Fibroblast of peridontal ligament (primary cell): ENCODE results near the gene ADAM12.

Experiments
- DNase-seq: peaks from one replicate; pipeline ENCODE4 v3.0.0-alpha.2; 2010; ENCODE audit errors: extremely low read depth

The ADAM12 gene

GRCh38 chr10:126214021-126214420 lies 174.3 kb downstream of the ADAM12 start:
- DNase-seq, result no peak

GRCh38 chr10:126212738-126213137 lies 175.5 kb downstream of the ADAM12 start:
- no peak for DNase-seq

- DNase-seq, result no peak
Measured at GRCh38 chr10:126210051-126210651, 178.1 kb downstream of the ADAM12 start.

- peak; percentile 43 for DNase-seq
Measured at GRCh38 chr10:126209451-126209850, 178.8 kb downstream of the ADAM12 start.

GRCh38 chr10:126208726-126209302 lies 179.5 kb downstream of the ADAM12 start:
- no peak for DNase-seq

- no peak for DNase-seq
Measured at GRCh38 chr10:126207851-126208250, 180.4 kb downstream of the ADAM12 start.

GRCh38 chr10:126207313-126207771 lies 180.9 kb downstream of the ADAM12 start:
- peak; percentile 91 for DNase-seq

- no peak for DNase-seq
Measured at GRCh38 chr10:126205486-126206205, 182.6 kb downstream of the ADAM12 start.

GRCh38 chr10:126204320-126204719 lies 184.0 kb downstream of the ADAM12 start:
- DNase-seq, result no peak

GRCh38 chr10:126203746-126204145 lies 184.5 kb downstream of the ADAM12 start:
- DNase-seq, result peak; percentile 38

- no peak for DNase-seq
Measured at GRCh38 chr10:126201603-126202002, 186.7 kb downstream of the ADAM12 start.

- peak; percentile 99 for DNase-seq
Measured at GRCh38 chr10:126199221-126199998, 188.9 kb downstream of the ADAM12 start.

GRCh38 chr10:126198681-126199080 lies 189.6 kb downstream of the ADAM12 start:
- DNase-seq, result peak; percentile 56

- DNase-seq, result no peak
Measured at GRCh38 chr10:126197036-126197543, 191.2 kb downstream of the ADAM12 start.

- DNase-seq, result no peak
Measured at GRCh38 chr10:126196281-126196680, 192.0 kb downstream of the ADAM12 start.

GRCh38 chr10:126191192-126191591 lies 197.1 kb downstream of the ADAM12 start:
- DNase-seq, result no peak

- no peak for DNase-seq
Measured at GRCh38 chr10:126188679-126189200, 199.5 kb downstream of the ADAM12 start.

- no peak for DNase-seq
Measured at GRCh38 chr10:126187399-126187798, 200.9 kb downstream of the ADAM12 start.

- peak; percentile 42 for DNase-seq
Measured at GRCh38 chr10:126186766-126187165, 201.5 kb downstream of the ADAM12 start.

GRCh38 chr10:126185676-126186447 lies 202.4 kb downstream of the ADAM12 start:
- peak; percentile 44 for DNase-seq

- DNase-seq, result no peak
Measured at GRCh38 chr10:126181626-126182025, 206.7 kb downstream of the ADAM12 start.
